Fibroblast of upper back skin (primary cell): ENCODE measurements around the gene CLIC6.

Experiments
- DNase-seq: peaks from one replicate; pipeline ENCODE4 v3.0.0-alpha.2; 2013

Gene CLIC6

DNA sequence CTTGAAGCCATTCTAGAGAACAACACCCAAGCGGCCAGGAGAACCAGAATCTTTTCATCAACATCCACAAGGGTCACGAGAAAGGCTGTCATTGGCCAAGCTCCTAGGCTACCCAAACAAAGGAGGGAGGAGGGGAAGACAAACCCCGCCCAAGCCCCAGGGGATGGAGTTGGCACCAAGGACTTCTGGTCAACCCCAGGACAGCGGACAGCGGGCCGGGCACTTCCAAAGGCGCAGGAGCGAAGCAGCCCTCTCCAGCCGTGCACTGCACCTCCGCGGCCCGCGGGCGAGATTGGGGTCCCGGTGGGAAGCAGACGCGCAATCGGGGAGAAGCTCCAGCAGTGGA lies at the start of gene CLIC6:
Gene CLIC6 (plus strand): TSS at position 192 of the 346 bp plus-strand sequence. CDS start 395 bp downstream, outside the sequence.
- DNase-seq, result no peak

DNA sequence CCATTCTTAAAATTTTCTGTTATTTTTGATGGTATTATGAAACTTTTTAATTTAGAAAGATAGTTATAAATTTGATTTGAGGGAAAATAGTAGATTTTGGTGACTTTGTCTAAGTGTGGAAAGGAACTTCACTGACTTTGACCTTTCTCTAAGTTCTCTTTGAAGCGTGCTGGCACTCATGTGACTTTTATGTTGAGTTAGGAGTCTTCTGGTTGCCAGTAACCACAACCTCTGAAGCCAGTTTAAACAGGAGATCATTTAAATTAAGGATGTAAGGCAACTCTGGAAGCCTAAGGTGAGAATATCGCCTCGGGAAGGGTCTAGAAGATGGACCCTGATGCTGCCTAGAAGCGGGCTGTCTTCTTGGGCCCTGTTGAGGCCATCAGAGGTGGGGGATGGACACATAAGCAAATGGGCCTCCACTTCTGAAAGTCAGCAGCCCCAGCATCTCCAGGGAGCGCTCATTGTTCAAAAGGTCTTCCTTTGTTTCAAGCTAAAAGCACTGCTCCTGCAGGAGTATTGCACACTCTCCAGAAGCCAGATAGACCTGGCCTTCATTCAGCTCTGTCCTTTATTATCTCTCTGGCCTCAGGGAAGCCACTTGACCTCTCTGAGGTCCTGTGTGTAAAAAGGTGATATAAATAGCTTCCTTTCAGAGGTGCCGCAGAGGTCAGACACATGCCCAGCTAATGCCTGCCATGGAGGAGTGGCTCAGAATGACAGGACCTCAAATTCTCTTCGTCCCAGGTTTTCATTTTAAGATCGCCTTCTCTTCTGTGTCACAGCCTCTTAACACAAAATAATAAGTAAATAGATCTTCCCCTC lies 48.7 kb upstream of the CLIC6 start:
- no peak for DNase-seq

DNA sequence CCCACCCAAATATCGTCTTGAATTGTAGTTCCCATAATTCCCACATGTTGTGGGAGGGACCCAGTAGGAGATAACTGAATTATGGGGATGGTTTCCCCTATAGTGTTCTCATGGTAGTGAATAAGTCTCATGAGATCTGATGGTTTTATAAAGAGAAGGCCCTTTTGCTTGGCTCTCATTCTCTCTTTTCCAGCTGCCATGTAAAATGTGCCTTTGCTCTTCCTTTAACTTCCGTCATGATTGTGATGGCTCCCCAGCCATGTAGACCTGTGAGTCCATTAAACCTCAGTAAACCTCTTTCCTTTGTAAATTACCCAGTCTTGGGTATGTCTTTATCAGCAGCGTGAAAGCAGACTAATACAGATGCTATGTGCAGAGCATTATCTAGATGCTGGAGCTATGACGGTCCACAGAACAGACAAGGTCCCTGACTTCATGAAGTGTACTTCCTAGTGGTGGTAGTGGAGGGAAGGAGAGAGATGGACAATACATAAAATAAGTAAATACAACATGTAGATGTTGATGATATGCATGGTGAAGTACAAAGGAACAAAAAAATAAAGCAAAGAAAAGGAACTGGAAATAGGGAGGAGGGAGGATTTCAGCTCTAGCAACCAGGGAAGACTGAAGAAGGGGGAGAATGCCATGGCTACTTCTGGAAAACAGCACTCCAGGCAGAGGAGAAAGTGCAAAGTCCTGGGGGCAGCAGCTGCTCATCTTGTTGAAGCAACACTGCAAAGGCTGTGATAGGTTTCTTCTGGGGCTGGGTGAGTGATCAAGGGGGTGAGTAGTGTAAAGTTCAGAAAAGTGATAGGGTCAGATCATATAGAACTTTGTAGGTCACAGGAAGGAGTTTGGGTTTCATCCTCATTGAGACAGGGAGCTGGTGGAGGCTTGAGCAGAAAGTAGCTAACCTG lies 47.1 kb upstream of the CLIC6 start:
- DNase-seq, result no peak

DNA sequence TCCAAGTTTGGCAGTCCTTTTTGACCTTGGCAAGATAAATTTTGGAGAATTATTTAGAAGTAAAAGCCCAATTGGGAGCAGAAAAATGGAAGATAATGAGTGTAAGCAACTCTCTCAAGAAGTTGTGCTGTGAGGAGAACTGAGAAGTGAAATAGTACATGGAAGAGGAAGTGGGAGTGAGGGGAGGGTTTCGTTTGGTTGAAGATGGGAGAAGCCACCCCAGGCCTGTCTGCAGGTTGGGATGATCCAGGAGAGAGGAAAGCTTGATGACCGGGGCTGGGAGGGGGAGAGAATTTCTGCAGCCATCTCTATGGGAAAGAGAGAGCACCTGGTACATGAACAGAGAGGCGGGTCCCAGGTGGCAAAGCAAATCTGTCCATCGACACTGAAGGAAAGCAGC lies 45.3 kb upstream of the CLIC6 start:
- DNase-seq, result no peak

DNA sequence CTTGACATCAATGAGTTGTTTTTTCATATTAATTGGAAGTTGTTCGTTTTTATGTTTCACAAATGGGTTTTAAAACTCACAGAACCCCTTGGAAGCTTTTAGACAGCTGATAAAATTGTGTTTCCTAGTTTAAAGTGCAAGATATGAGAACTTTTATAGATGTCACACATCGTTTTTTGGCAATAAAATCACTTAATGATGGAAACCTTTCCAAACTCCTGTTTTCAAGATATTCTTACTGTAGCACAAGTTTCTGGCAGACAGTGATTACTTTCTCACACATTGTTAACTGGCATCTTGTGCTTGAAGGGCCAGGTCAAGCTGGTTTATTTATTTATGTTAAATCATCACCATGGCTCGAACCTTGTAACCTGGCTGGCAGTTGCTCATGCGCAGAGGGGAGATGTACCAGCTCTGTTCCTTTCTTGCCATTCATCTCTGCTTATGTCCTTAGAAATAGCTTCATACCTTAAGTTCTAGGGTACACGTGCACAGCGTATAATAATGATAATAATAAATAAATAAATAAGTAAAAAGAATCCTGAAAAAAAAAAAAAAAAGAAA lies 43.7 kb upstream of the CLIC6 start:
- DNase-seq, result no peak

DNA sequence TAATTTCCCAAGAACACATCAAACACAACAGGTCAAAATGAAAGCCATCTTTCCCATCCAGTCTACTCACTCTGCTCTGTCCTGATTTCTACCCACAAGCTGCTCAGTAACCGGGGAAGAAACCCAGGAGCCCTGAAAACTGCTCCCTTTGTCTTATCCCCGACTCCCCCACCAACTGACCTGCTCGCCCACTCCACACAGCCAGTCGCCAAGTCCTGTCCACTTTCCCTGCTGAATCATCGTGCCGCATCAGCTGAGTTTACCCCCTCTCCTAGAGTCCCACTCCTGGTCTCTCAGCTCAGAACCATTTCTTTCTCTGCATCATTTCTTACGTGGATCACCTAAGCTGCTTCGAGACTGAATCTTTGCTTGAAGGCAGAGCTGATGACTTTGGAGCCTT lies 42.7 kb upstream of the CLIC6 start:
- no peak for DNase-seq

DNA sequence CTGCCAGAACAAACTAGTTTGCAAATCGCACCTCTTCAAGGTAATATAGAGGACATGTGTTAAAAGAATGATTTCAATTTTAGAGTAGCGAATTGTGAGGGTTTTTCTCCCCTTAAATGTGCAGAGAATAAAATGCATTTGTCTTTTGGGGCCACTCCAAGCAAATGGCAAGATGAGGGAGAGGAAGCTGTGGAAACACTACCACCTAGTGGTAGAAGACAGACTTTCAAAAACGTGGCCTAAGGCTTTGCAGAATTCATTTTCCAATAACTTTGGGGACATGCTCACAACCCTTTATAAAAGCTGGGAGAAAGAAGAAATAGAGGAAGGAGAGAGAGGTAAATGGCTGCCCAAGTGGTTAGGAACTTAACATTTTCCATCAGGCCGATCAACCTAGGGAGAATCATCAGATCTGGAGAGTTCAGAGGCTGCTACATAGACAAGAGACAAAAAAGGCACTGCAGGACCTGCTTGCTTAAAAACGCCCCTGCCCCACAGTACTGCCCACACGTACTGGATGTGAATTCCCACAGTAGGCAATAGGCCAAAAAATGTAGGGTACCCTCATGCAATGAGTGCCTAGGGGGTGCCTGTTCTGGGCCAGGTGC lies 38.2 kb upstream of the CLIC6 start:
- peak; percentile 53 for DNase-seq

DNA sequence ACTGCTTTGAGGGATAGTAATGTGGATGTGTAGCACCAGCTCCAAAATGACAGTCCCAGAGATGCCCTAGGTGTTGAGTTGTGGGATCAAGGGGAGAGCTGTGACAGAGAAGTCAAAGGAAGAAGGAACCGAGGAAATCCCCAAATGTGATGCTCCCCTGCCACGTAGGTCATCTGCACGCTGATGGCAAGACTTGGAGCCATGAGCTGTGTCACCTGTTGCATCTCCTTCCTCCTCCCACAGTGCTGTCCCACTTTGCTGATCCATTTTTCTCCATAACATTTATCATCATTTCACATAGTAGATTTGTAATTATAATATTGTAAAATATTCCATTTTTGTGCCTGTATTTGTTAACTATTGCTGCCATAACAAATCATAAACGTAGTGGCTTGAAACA lies 36.3 kb upstream of the CLIC6 start:
- DNase-seq, result no peak

DNA sequence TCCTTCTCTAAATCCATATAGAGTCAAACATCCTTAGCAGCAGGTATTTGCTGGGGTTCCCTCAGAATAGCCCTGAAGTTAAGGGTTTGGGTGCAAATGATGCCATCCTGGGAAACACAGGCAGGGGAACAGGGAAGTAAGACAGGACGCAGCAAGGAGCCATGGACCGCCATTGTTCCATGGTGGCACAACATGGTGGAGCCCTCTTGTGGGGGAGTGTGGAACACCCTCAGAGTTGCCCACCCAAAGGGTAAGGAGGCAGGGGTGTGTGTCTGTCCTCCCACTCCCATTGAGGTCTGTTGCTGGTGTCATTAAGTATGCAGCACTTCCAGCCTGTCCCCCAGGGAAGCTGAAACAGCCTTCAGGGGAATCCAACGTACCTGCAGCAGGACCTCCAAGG lies 33.5 kb upstream of the CLIC6 start:
- no peak for DNase-seq

DNA sequence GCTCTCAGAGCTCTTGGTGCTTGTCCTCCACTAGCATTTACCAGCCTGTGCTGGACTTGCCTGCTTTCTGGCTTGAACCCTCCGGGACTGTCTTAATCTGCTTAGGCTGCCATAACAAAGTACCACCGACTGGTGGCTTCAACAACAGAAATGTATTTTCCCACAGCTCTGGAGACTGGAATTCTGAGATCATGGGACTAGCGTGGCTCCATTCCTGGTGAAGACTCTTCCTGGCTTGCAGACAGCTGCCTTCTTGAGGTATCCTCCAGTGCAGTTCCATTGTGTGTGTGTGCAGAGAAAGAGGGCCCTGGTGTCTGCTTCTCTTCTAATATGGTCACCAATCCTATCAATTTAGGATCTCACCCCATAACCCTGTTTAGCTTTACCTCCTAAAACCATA lies 31.8 kb upstream of the CLIC6 start:
- DNase-seq, result no peak

DNA sequence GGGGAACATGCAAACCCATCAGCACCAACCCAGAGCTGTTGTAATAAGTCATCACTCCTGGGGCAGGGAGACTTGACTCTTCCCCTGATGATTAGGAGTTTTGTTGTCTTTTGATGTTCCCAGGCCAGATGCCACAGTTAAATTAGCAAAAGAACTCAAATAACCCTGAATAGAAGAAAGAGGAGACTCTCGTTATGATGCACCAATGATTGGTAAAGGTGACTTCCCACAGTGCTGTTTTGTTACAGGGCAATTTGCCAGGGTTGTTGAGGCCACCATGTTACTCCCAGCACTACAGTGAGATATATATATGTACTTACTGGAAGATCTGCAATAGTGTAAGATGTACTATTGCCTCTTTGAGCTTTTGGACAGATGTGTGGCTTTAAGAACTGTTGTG lies 29.5 kb upstream of the CLIC6 start:
- no peak for DNase-seq

DNA sequence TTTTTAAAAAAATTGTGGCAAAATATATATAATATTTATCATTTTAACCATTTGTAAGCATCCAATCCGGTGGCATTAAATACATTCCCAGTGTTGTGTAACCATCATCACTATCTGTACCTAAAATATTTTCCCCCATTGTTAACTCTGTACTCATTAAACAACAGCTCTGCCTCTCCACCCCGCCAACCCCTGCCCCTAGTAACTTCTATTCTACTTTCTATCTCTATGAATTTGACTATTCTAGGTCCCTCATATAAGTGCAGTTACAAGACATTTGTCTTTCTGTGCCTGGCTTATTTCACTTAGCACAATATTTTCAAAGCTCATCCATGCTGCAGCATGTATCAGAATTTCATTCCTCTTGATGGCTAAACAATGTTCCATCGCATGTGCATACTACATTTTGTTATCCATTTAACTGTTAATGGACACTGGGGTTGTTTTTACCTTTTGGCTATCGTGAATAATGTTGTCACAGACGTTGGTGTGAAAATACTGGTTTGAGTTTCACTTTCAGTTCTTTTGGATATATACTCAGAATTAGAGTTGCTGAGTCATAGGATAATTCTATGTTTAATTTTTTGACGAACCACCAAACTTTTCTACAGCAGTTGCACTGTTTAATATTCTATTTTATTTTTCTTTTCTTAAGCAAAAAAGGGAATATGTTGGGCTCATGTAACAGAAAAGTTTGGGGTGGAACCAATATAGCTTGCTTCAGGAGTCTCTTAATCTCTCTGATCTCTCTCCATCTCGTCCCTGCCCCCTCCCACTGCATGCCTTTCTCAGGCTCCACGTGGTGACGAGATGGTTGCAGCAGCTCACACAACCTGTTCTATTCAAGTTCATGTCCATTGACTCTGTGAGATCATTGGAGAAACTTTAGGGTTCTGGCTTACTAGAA lies 28.7 kb upstream of the CLIC6 start:
- no peak for DNase-seq

DNA sequence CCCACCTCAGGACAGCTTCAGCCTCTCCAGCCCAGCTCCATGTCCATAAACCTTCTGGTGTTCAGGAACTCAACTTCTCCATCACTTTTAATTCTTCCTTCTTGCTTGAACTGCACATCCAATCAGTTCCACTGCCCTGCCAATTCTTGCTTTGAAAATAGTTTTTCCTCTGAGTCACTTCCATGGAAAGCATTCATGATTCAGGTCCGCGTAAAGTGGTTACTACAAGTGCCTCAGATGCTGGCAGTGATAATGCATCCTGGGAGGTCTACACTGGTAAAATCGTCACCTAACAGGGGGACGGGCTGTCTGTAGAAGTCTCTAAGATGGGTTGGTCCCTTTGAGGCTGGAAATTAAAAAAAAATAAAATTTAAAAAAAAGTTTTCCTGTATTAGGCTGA lies 27.9 kb upstream of the CLIC6 start:
- DNase-seq, result peak; percentile 83

DNA sequence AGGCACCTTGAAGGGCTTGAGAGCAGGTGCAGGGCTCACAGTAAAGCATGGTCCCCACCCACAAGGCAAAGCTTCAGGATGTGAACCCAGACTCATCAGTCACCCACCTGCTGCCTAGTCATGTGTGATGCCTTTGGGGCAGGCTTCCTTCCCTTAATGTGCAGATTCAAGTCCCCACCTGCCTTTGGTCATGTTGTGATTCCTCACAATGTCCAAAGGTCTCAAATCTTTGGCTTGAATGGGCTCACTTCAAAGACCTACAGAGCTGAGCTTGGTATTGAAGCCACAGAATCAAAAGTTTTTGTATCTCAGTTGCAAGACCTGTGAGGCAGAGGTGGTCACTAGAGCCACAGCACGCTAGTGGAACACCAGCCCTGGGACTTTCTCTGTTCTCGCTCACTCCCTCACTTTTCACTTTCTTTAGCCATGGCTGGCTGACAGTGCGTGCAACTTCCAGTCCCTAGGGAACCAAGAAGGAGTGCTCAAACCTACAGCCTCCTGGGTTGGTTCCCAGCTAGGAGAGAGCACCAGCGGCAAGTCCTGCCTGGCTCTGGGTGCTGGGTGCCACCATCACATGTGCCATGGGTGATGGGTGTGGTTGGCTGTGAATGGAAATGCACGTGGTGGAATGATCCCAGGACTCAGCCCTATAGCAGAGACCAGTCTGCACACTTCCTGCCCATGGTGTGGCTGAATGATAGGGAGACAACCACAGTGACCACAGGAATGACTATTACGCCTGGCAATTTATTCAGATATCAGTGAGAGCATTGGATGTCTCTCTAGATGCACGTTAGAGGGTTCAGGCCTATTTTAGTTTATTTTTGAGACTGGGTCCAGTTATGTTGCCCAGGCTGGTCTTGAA lies 26.4 kb upstream of the CLIC6 start:
- DNase-seq, result peak; percentile 44

DNA sequence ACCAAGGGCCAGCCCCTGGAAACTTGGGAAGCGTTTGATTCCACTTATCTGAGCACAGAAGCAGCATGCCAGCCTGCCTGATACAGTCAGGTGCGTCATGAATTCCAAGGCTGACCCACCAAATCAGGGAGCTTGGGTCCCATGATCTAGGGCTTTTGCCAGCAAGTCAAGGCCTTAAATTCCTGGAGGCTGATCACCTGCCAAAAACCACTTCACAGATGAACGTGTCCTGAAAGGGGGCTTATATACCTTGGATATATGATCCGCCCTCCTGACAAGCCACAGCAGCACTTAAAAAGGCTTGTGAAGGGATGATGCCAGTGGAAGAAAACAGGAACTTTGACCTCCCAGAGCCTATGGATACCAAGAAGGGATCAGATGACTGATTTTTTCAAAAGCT lies 24.0 kb upstream of the CLIC6 start:
- no peak for DNase-seq

DNA sequence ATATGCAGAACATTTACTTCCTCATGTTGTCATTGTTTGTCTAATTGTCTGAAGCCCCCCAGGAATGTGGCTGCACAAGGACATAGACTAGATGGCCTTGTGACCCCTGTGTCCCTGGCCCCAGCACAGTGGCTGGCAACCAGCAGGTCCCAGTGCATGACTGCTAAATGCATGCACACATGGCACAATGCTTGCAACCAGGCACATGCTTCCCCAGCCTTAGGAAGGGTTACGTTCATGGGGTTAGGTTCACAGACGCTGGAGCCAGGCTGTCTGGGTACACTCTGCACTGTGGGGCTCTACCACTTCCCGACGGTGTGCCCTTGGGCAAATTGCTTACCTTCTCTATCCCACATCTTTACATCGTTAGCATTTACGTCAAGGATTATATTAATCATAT lies 21.2 kb upstream of the CLIC6 start:
- DNase-seq, result no peak

DNA sequence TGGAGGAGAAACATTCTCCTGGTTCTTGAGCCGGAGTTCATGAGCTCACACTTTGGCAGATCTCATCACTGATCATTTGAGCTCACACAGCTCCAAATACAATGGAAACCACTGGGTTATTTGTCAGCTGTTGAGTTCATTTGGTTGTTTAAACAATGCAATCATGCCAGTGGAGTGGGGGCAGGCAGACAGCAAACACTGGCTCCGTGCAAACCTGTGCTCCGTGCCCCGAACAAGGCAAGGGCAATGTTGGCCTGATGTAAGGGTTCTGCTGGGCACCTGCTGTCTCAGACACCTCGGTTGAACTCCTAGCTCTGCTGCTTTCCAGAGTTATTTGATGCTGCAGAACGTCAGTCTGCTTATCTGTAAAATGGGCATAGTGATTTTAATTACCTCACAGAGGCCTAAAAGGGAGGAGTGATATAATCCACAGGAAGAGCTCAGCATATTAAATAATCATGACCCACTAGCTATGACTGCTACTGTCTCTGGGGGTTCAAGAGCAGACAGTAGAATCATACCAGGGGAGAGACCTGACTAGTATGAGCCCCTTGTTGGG lies 20.0 kb upstream of the CLIC6 start:
- DNase-seq, result no peak

DNA sequence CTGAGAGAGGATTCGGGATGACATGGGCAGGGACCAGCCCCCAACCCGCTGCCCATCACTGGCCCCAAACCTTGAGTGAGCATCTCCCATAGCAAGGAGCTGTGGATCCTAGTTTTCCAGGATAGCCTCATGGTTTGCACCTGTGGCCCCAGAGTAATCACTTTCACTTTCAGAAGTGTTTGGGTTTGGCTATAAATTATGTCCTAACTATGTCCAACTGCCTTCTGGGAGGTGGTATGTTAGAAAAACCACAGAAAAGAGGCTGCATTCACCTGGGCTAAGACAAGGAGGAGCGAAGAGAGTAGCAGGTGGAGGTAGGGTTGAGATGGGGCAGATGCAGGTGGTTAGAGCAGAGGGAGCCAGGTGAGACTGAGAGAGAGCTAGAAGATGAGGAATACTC lies 19.4 kb upstream of the CLIC6 start:
- DNase-seq, result no peak

DNA sequence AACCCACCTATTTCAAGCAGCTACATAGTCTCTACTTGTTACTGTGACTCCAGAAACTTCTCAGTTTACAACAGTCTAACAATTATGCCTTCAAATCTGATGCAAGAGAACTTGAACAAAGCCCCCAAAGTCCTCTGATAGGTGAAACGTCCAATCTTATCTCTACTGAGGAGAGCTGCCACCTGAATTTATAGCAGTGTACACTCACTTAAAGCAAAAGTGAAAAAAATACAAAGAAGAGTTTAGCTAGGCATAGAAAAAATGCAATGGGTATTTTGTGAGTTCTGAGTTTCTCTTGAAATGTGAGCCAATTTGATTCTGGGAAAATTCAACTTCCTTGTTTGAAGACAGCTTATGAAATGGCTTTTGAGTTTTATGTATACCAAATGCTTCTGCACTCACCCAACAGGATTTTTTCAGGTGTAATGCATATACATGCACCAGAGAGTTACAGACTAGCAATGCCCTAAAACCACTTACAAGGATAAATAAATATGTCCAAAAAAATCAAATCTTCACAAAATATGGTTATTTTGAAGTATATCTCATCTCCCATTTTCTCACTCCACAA lies 17.8 kb upstream of the CLIC6 start:
- DNase-seq, result no peak

DNA sequence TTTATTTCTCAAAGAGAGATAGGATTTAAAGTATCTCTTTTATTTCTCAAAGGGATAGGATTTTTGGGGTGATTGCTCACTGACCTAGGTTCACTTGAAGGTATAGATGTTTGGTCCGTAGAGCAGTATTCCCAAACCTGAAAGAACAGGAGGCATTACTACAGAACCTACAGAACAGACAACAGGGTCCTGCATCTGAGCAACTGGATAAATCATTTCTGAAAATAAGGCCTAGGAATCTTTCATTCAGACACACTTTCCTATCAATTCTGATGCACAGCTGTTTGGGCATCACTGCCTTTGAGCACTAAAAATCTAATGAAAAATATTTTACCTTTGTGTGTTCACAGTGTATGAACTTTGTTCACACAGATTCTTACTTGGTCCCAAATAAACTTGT lies 17.2 kb upstream of the CLIC6 start:
- DNase-seq, result no peak

DNA sequence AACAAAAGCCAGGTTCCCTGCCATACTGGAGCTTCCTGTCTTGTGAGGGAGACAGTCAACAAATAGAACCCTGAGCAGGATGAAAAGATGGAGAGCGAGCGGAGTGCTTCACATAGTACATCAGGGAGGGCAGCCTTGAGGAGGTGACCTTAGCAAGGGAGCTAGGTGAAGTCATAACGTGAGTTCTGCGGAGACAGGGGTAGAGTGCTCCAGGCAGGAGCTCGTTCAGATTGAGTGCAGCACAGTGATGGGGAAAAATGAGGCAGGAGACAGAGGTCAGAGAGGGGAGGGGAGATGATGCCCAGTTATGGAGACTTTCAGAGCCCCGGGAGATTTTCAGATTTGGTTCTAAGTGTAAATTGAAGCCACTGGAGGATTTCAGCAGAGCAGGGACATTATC lies 15.3 kb upstream of the CLIC6 start:
- DNase-seq, result no peak
